ENCODE measurements around the gene KCNJ11. TPM values are rescaled to one million over a fixed set of nuclear protein-coding genes. Genes with fewer than 3 reads are reported as not detected.

KCNJ11 gene
- not detected in 2 replicates for total RNA-seq (ENCODE audit: low replicate concordance)

DNA sequence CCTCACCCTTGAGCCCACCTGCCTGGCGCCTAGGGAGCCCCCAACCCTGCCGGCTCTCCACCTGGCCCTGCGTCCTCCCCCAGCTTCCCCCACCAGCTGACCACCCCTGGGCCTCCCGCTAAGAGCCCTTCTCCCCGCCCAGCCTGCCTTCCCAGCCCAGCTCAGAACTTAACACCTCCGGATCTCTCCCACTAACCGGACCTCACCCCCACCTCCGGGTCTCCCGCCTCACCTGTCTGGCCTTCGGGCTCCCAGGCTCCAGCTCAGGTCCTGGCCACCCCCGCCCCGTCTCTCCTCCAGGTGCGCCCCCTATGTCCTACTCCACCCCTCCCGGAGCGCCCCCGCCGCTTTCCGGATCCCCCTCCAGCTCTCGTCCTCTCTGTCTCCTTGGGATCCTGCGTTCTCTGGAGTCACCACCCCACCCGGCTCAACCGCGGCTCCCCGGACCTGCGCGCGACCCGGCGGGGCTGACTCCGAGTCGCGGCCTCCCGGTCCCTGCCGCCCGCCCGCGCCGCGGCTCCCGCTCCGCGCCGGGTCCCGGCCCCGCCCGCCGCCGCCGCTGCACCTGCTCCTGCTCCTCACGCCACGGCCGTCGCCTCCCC is at the start of gene KCNJ11:
KCNJ11 (minus strand) TSS at position 51 of the 602 bp plus-strand sequence. CDS start 568 bp downstream, outside the sequence.

DNA sequence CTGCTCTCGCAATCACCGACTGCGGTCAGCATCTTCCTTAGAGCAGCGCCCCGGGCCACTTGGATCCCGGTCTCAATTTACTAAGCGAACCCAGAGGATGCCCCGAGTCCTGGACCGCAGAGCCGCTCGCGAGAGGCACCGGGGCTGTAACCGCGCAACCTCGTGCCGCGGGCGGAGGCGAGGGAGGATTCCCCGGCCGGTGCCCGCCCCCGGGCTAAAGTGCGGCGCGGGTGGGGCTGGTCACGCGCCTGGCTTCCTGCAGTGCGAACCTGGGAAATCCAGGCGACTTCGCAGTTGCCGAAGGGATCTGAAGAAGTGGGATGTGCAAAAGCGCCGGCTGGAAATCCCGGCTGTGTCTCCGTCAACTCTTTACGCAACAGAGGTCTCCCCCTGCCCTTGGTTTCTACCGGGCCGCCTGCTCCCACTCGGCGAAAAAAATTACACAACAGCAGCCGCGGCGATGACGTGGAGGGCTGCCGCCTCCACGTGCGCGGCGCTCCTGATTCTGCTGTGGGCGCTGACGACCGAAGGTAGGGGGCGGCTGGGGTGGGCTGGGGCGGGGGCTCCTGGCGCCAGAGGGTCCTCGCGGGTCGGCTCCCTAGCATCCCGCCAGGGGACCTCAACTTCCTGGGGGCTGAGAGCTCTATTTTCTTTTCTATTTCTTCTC is 36.8 kb downstream of the KCNJ11 start, which contains the start of gene NCR3LG1:
NCR3LG1 (plus strand) TSS at position 291 of the 667 bp plus-strand sequence; CDS start at position 461, 170 bp downstream.

Other genes starting within 250 kb of the KCNJ11 start
- gene PIK3C2A, start 180.7 kb downstream of the KCNJ11 start, total RNA-seq (ENCODE audit: low replicate concordance): 16.8 and 52.5 TPM in 2 replicates
- gene NUCB2, start 111.9 kb downstream of the KCNJ11 start, total RNA-seq (ENCODE audit: low replicate concordance): 71.6 and 102 TPM in 2 replicates
- gene NCR3LG1, start 36.9 kb downstream of the KCNJ11 start, total RNA-seq (ENCODE audit: low replicate concordance): 0.94 and 2.7 TPM in 2 replicates
- gene ABCC8, start 88.2 kb upstream of the KCNJ11 start, total RNA-seq (ENCODE audit: low replicate concordance): under 0.01 TPM in 1 of 2 replicates, not detected in the other
- not detected in 2 replicates for gene USH1C, start 155.8 kb upstream of the KCNJ11 start, total RNA-seq (ENCODE audit: low replicate concordance)
- gene OTOG, start 158.6 kb upstream of the KCNJ11 start, total RNA-seq (ENCODE audit: low replicate concordance): not detected in 2 replicates